K562 (cell line): ENCODE measurements around the gene PMF1. TPM values are rescaled to one million over a fixed set of nuclear protein-coding genes. Genes with fewer than 3 reads are reported as not detected.

Source experiments
- BACH1 ChIP-seq: fragments of 200-800 bp; sonication (Bioruptor generic); IDR thresholded peaks from 2 replicates; pipeline ENCODE4 v1.6.1; 2016; ENCODE audit warnings: missing genetic modification characterization, missing compliant biosample characterization
- C11orf30 ChIP-seq: fragments of 450-650 bp; IDR thresholded peaks from 2 replicates; pipeline ENCODE4 v1.6.1; 2016; ENCODE audit warnings: low read depth, mild to moderate bottlenecking
- ESRRA ChIP-seq: fragments of 450-650 bp; IDR thresholded peaks from 2 replicates; pipeline ENCODE4 v1.6.1; 2014; ENCODE audit warnings: low read depth, mild to moderate bottlenecking, moderate library complexity, borderline replicate concordance
- KLF13 ChIP-seq: fragments of 450-650 bp; IDR thresholded peaks from 2 replicates; pipeline ENCODE4 v1.6.1; 2016; ENCODE audit warnings: missing genetic modification characterization, low read depth, mild to moderate bottlenecking, missing compliant biosample characterization, moderate library complexity, borderline replicate concordance
- MIER1 ChIP-seq: fragments of 450-650 bp; IDR thresholded peaks from 2 replicates; pipeline ENCODE4 v1.6.1; 2016; ENCODE audit warnings: antibody characterized with exemption, mild to moderate bottlenecking, low read depth
- PTRF ChIP-seq: fragments of 450-650 bp; IDR thresholded peaks from 2 replicates; pipeline ENCODE4 v1.6.1; 2016; ENCODE audit warnings: mild to moderate bottlenecking, missing genetic modification characterization, missing compliant biosample characterization
- SMAD4 ChIP-seq: fragments of 250-450 bp; sonication (Bioruptor Pico); conservative IDR thresholded peaks from 2 replicates; pipeline ENCODE4 v1.8.0; 2021; ENCODE audit warnings: inconsistent platforms, mild to moderate bottlenecking, moderate library complexity
- SMARCA4 ChIP-seq: fragments of 450-650 bp; IDR thresholded peaks from 2 replicates; pipeline ENCODE4 v1.6.1; 2016
- TAF9B ChIP-seq: fragments of 450-650 bp; IDR thresholded peaks from 2 replicates; pipeline ENCODE4 v1.6.1; 2018; ENCODE audit warnings: mild to moderate bottlenecking; ENCODE audit not compliant: partially characterized antibody
- ZFP36 ChIP-seq: fragments of 150-350 bp; IDR thresholded peaks from 2 replicates; pipeline ENCODE4 v1.6.1; 2018; ENCODE audit warnings: low read length, low read depth; ENCODE audit not compliant: partially characterized antibody
- ZNF140 ChIP-seq: fragments of 250-450 bp; sonication (Bioruptor Pico); IDR thresholded peaks from 2 replicates; pipeline ENCODE4 v1.8.0; 2021; ENCODE audit warnings: moderate library complexity, mild to moderate bottlenecking, inconsistent platforms
- polyA plus RNA-seq, 8 experiments: library from polyadenylated mRNA; depleted of rRNA in 4 of 8; stranded (reverse) in 5 of 8; unstranded in 3 of 8; fragments of >200 nt; fragmentation: Nextera tagmentation in 2 of 8; fragmentation: Illumina TruSeq in 1 of 8; extraction: Ambion mirVana in 2 of 8; extraction: Trizol in 1 of 8; gene quantifications; 2 replicates each; pipeline versions ENCODE4 v1.2.1 to v1.2.3, GENCODE V29; 2011 to 2014; ENCODE audit warnings: inconsistent platforms in 1 of 8, missing spikeins in 1 of 8
- total RNA-seq, 7 experiments: library from RNA; depleted of rRNA in 6 of 7; stranded (reverse); fragments of >200 nt in 6 of 7; fragmentation: Illumina TruSeq in 2 of 7; extraction: Trizol in 2 of 7; gene quantifications; 2 replicates each; pipeline versions ENCODE4 v1.2.1 to v1.2.3, GENCODE V29; 2011 to 2021; ENCODE audit warnings: low replicate concordance in 1 of 7
- TF ChIP-seq, protein P1 (sequence below): sonication (generic); formaldehyde crosslinking; IDR thresholded peaks from 2 replicates; pipeline ENCODE4 v1.8.0; 2023; ENCODE audit warnings: mild to moderate bottlenecking, missing genetic modification reagents
- TF ChIP-seq, protein P2 (sequence below): fragments of 450-650 bp; IDR thresholded peaks from 2 replicates; pipeline ENCODE4 v1.6.1; 2018; ENCODE audit not compliant: partially characterized antibody
- TF ChIP-seq, protein P3 (sequence below), 2 experiments: IDR thresholded peaks in 1 of 2; conservative IDR thresholded peaks in 1 of 2; 2 replicates each; pipeline ENCODE4 v1.6.1; 2016; ENCODE audit warnings: low read depth in 2 of 2, mild to moderate bottlenecking in 1 of 2, missing compliant biosample characterization in 1 of 2, missing genetic modification characterization in 1 of 2, moderate library complexity in 1 of 2
- TF ChIP-seq, protein P4 (sequence below): fragments of 250-450 bp; sonication (Bioruptor Pico); IDR thresholded peaks from 2 replicates; pipeline ENCODE4 v1.4.0; 2020; ENCODE audit warnings: mild to moderate bottlenecking
- TF ChIP-seq, protein P5 (sequence below): fragments of 250-450 bp; sonication (Bioruptor Pico); IDR thresholded peaks from 2 replicates; pipeline ENCODE4 v1.8.0; 2021; ENCODE audit warnings: mild to moderate bottlenecking, moderate library complexity

PMF1 gene
- total and polyA plus RNA-seq, 9 of the 15 experiments (the other 6 are each of a cell fraction or from before 2014, with no cell fraction given) = 9.4 to 92.9 (median 71.0) TPM

DNA sequence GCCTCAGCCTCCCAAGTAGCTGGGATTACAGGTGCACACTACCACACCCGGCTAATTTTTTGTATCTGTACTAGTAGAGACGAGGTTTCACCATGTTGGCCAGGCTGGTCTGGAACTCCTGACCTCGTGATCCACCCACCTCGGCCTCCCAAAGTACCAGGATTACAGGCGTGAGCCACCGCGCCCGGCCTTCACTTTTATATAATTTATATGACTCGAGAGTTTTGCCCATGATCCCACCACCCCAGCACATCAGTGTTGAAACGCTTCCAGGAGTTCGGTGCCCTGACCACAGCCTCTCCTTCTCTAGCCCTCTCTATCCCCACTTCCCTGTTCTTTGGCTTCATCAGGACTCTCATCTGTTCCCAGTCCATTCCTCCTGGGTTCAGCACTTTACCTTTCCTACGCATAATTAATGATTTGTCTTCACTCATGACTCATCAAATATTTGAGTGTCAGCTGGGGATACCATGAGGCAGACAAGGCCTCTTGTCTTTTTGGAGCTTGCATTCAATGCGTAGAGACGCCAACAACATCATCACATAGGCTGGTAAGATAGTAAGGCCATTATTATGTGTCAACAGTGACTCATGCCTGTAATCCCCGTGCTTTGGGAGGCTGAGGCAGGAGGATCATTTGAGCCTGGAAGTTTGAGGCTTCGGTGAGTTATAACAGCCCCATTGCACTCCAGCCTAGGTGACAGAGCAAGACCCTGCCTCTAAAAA, 1.4 kb downstream of the PMF1 start (continued):
- TF ChIP-seq, protein P1, sequence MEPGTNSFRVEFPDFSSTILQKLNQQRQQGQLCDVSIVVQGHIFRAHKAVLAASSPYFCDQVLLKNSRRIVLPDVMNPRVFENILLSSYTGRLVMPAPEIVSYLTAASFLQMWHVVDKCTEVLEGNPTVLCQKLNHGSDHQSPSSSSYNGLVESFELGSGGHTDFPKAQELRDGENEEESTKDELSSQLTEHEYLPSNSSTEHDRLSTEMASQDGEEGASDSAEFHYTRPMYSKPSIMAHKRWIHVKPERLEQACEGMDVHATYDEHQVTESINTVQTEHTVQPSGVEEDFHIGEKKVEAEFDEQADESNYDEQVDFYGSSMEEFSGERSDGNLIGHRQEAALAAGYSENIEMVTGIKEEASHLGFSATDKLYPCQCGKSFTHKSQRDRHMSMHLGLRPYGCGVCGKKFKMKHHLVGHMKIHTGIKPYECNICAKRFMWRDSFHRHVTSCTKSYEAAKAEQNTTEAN (CRISPR knock-in tag) = no peak
- no peak for TF ChIP-seq ZFP36
- TF ChIP-seq, protein P2, sequence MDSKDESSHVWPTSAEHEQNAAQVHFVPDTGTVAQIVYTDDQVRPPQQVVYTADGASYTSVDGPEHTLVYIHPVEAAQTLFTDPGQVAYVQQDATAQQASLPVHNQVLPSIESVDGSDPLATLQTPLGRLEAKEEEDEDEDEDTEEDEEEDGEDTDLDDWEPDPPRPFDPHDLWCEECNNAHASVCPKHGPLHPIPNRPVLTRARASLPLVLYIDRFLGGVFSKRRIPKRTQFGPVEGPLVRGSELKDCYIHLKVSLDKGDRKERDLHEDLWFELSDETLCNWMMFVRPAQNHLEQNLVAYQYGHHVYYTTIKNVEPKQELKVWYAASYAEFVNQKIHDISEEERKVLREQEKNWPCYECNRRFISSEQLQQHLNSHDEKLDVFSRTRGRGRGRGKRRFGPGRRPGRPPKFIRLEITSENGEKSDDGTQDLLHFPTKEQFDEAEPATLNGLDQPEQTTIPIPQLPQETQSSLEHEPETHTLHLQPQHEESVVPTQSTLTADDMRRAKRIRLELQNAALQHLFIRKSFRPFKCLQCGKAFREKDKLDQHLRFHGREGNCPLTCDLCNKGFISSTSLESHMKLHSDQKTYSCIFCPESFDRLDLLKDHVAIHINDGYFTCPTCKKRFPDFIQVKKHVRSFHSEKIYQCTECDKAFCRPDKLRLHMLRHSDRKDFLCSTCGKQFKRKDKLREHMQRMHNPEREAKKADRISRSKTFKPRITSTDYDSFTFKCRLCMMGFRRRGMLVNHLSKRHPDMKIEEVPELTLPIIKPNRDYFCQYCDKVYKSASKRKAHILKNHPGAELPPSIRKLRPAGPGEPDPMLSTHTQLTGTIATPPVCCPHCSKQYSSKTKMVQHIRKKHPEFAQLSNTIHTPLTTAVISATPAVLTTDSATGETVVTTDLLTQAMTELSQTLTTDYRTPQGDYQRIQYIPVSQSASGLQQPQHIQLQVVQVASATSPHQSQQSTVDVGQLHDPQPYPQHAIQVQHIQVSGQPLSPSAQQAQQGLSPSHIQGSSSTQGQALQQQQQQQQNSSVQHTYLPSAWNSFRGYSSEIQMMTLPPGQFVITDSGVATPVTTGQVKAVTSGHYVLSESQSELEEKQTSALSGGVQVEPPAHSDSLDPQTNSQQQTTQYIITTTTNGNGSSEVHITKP = no peak
- no peak for TF ChIP-seq SMAD4 (CRISPR knock-in tag)
- TF ChIP-seq, protein P3, sequence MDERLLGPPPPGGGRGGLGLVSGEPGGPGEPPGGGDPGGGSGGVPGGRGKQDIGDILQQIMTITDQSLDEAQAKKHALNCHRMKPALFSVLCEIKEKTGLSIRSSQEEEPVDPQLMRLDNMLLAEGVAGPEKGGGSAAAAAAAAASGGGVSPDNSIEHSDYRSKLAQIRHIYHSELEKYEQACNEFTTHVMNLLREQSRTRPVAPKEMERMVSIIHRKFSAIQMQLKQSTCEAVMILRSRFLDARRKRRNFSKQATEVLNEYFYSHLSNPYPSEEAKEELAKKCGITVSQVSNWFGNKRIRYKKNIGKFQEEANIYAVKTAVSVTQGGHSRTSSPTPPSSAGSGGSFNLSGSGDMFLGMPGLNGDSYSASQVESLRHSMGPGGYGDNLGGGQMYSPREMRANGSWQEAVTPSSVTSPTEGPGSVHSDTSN (CRISPR knock-in tag; IDR thresholded peaks at IDR 0.05; ENCODE audit: low read depth) = no peak
- TF ChIP-seq, protein P3 (tag; conservative IDR thresholded peaks at IDR 0.05; ENCODE audit: low read depth) = peak; percentile 76
- peak; percentile 69 for TF ChIP-seq SMARCA4
- TF ChIP-seq MIER1 = no peak
- TF ChIP-seq ESRRA = no peak
- TF ChIP-seq ZNF140 = no peak
- TF ChIP-seq KLF13 = no peak
- TF ChIP-seq PTRF (tag) = no peak
- TF ChIP-seq, protein P4, sequence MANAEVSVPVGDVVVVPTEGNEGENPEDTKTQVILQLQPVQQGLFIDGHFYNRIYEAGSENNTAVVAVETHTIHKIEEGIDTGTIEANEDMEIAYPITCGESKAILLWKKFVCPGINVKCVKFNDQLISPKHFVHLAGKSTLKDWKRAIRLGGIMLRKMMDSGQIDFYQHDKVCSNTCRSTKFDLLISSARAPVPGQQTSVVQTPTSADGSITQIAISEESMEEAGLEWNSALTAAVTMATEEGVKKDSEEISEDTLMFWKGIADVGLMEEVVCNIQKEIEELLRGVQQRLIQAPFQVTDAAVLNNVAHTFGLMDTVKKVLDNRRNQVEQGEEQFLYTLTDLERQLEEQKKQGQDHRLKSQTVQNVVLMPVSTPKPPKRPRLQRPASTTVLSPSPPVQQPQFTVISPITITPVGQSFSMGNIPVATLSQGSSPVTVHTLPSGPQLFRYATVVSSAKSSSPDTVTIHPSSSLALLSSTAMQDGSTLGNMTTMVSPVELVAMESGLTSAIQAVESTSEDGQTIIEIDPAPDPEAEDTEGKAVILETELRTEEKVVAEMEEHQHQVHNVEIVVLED (CRISPR knock-in tag) = no peak
- TF ChIP-seq BACH1 (tag) = peak; percentile 85; the same call in 1 of the 2 replicates
- TF ChIP-seq, protein P5, sequence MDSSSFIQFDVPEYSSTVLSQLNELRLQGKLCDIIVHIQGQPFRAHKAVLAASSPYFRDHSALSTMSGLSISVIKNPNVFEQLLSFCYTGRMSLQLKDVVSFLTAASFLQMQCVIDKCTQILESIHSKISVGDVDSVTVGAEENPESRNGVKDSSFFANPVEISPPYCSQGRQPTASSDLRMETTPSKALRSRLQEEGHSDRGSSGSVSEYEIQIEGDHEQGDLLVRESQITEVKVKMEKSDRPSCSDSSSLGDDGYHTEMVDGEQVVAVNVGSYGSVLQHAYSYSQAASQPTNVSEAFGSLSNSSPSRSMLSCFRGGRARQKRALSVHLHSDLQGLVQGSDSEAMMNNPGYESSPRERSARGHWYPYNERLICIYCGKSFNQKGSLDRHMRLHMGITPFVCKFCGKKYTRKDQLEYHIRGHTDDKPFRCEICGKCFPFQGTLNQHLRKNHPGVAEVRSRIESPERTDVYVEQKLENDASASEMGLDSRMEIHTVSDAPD (CRISPR knock-in tag) = no peak
- peak; percentile 91 for TF ChIP-seq C11orf30
- TF ChIP-seq TAF9B = peak; percentile 57
